Measurements from ENCODE around the gene DDI2. TPM values are rescaled to one million over a fixed set of nuclear protein-coding genes. Genes with fewer than 3 reads are reported as not detected.
A peak's percentile ranks its signal among the peaks of the same experiment; 100 is the strongest.

The DDI2 gene
- total RNA-seq, 1 donor from 2014 or later, result 23.3 TPM

GRCh38 chr1:15626269-15626950 lies 9.2 kb downstream of the DDI2 start:
- no peak overlapping the region for H3K4me3 Mint-ChIP-seq
- Histone ChIP-seq H3K4me1 (no peaks in the 10 kb centered on the region), H3F3A (ENCODE audit: low read depth) (no peaks in the 10 kb centered on the region), H3K9ac (no peak overlapping the region), H3K36me3 (no peaks in the 10 kb centered on the region), H3K27me3 (no peaks in the 10 kb centered on the region), H3K9me3 (ENCODE audit: low read depth) (no peaks in the 10 kb centered on the region), H3K4me2 (no peak overlapping the region), H4K20me1 (ENCODE audit: low read depth) (peaks cover 55% of the 10 kb centered on the region), H2AFZ (replicated peaks) (no peak overlapping the region), H3K4me3 (no peak overlapping the region), H3K27ac (peak overlapping the region; percentile 56), H3K79me2 (ENCODE audit: low read depth) (peaks cover 82% of the 10 kb centered on the region)
- no peak for DNase-seq (ENCODE audit: low spot score)
- peaks cover 9% of the 10 kb centered on the region for H3K4me1 Mint-ChIP-seq
- H3K27ac Mint-ChIP-seq, result no peak overlapping the region
- no peak for TF ChIP-seq EZH2phosphoT487 (IDR thresholded peaks at IDR 0.05)
- TF ChIP-seq, protein P1, sequence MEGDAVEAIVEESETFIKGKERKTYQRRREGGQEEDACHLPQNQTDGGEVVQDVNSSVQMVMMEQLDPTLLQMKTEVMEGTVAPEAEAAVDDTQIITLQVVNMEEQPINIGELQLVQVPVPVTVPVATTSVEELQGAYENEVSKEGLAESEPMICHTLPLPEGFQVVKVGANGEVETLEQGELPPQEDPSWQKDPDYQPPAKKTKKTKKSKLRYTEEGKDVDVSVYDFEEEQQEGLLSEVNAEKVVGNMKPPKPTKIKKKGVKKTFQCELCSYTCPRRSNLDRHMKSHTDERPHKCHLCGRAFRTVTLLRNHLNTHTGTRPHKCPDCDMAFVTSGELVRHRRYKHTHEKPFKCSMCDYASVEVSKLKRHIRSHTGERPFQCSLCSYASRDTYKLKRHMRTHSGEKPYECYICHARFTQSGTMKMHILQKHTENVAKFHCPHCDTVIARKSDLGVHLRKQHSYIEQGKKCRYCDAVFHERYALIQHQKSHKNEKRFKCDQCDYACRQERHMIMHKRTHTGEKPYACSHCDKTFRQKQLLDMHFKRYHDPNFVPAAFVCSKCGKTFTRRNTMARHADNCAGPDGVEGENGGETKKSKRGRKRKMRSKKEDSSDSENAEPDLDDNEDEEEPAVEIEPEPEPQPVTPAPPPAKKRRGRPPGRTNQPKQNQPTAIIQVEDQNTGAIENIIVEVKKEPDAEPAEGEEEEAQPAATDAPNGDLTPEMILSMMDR (IDR thresholded peaks at IDR 0.05), result no peak
- TF ChIP-seq EZH2 (IDR thresholded peaks at IDR 0.05), result no peak
- H3K36me3 Mint-ChIP-seq, result peaks cover 13% of the 10 kb centered on the region
- H3K9me3 Mint-ChIP-seq, result no peaks in the 10 kb centered on the region
- no peaks in the 10 kb centered on the region for H3K27me3 Mint-ChIP-seq (ENCODE audit: insufficient read depth, low read depth)

DNA sequence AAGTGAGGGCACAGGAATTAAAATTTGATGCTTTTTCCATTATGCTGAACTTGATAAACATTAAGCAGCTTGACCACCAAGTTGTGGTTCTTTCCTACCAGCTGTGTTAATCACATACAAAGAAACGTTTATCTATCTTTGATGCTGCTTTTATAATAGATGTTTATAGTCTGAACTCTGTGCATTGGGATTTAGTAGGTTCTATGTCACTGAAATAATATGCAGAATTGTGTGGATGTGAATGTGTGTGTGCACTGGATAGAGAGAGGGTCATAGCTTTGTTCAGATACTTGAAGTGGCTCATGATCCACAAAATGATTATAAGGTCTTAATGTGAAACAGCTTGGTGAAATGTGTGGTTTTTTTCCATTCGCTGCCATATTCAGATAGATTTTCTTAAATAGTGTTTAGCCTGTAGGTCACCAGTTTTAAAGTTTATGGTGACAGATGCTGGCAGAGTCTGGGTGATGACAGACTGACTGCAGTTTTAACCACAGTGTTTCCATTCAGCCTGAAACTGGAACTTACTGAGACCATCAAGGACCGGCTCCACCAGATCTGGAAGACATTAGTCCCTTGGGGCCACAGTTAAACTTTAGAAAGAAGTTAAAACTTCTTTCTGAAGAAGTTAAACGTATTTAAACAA lies 10.2 kb downstream of the DDI2 start:
- H3K9me3 ChIP-seq (ENCODE audit: low read depth), result no peaks in the 10 kb centered on the region
- peaks cover 48% of the 10 kb centered on the region for H4K20me1 ChIP-seq (ENCODE audit: low read depth)
- H3K27me3 ChIP-seq, result no peaks in the 10 kb centered on the region
- peaks cover 6% of the 10 kb centered on the region for H3K36me3 ChIP-seq
- Mint-ChIP-seq H3K27me3 (ENCODE audit: insufficient read depth, low read depth) (peaks cover 2% of the 10 kb centered on the region), H3K4me1 (peaks cover 9% of the 10 kb centered on the region), H3K36me3 (peaks cover 17% of the 10 kb centered on the region), H3K9me3 (no peaks in the 10 kb centered on the region), H3K4me3 (no peak overlapping the region), H3K27ac (no peak overlapping the region)
- H3K27ac ChIP-seq, result no peak overlapping the region
- H3F3A ChIP-seq (ENCODE audit: low read depth), result no peaks in the 10 kb centered on the region
- no peaks in the 10 kb centered on the region for H3K4me1 ChIP-seq
- no peak overlapping the region for H3K9ac ChIP-seq
- no peak overlapping the region for H3K4me2 ChIP-seq
- DNase-seq (ENCODE audit: low spot score), result no peak
- TF ChIP-seq EZH2phosphoT487 (IDR thresholded peaks at IDR 0.05), result no peak
- TF ChIP-seq EZH2 (IDR thresholded peaks at IDR 0.05), result no peak
- TF ChIP-seq, protein P1 (IDR thresholded peaks at IDR 0.05), result no peak
- H3K4me3 ChIP-seq, result no peak overlapping the region
- peaks cover 71% of the 10 kb centered on the region for H3K79me2 ChIP-seq (ENCODE audit: low read depth)
- no peak overlapping the region for H2AFZ ChIP-seq (replicated peaks)

- DNase-seq (ENCODE audit: low spot score), result no peak
- Mint-ChIP-seq H3K4me3 (no peak overlapping the region), H3K9me3 (no peaks in the 10 kb centered on the region), H3K27ac (no peak overlapping the region), H3K4me1 (peaks cover 7% of the 10 kb centered on the region), H3K36me3 (peaks cover 17% of the 10 kb centered on the region), H3K27me3 (ENCODE audit: insufficient read depth, low read depth) (peaks cover 2% of the 10 kb centered on the region)
- no peak for TF ChIP-seq EZH2phosphoT487 (IDR thresholded peaks at IDR 0.05)
- TF ChIP-seq EZH2 (IDR thresholded peaks at IDR 0.05), result no peak
- TF ChIP-seq, protein P1 (IDR thresholded peaks at IDR 0.05), result no peak
- Histone ChIP-seq H4K20me1 (ENCODE audit: low read depth) (peaks cover 43% of the 10 kb centered on the region), H3F3A (ENCODE audit: low read depth) (no peaks in the 10 kb centered on the region), H3K4me3 (no peak overlapping the region), H3K9ac (no peak overlapping the region), H3K36me3 (peaks cover 7% of the 10 kb centered on the region), H3K9me3 (ENCODE audit: low read depth) (no peaks in the 10 kb centered on the region), H3K27ac (no peak overlapping the region), H3K27me3 (no peaks in the 10 kb centered on the region), H2AFZ (replicated peaks) (no peak overlapping the region), H3K79me2 (ENCODE audit: low read depth) (peaks cover 66% of the 10 kb centered on the region), H3K4me2 (no peak overlapping the region), H3K4me1 (no peaks in the 10 kb centered on the region)
Measured at GRCh38 chr1:15628003-15628402, 10.7 kb downstream of the DDI2 start.
